HUDEP-2 (cell line): ENCODE results near the gene CLINT1.

ENCODE experiments used
- DNase-seq, 76 experiments: peaks; one replicate each; lab custom pipeline; 2025; ENCODE audit not compliant: unreplicated experiment in 76 of 76; lab: John Stamatoyannopoulos, UW

CLINT1 gene

GRCh38 chr5:157766442-157766841 lies 92.5 kb downstream of the CLINT1 start:
- no peak for DNase-seq

GRCh38 chr5:157764531-157764930 lies 94.4 kb downstream of the CLINT1 start:
- DNase-seq, result no peak

- DNase-seq, result peak in 34 of 76 experiments; percentile 3 to 66 (median 32)
These were observed 97.0 kb downstream of the CLINT1 start for GRCh38 chr5:157761690-157762621.

GRCh38 chr5:157758706-157759105 lies 100.2 kb downstream of the CLINT1 start:
- DNase-seq, result no peak

GRCh38 chr5:157756122-157756521 lies 102.8 kb downstream of the CLINT1 start:
- DNase-seq, result no peak

GRCh38 chr5:157750320-157750719 lies 108.6 kb downstream of the CLINT1 start:
- DNase-seq, result no peak

- DNase-seq, result no peak
These were observed 109.5 kb downstream of the CLINT1 start for GRCh38 chr5:157749462-157749799.

GRCh38 chr5:157748760-157749461 lies 110.0 kb downstream of the CLINT1 start:
- no peak for DNase-seq

- DNase-seq, result no peak
These were observed 110.9 kb downstream of the CLINT1 start for GRCh38 chr5:157747766-157748700.

- no peak for DNase-seq
These were observed 111.7 kb downstream of the CLINT1 start for GRCh38 chr5:157747173-157747740.

GRCh38 chr5:157745041-157745456 lies 113.9 kb downstream of the CLINT1 start:
- peak in 9 of 76 experiments; percentile 19 to 59 (median 47) for DNase-seq

GRCh38 chr5:157744051-157745011 lies 114.6 kb downstream of the CLINT1 start:
- peak in 71 of 76 experiments; percentile 3 to 79 (median 52) for DNase-seq

GRCh38 chr5:157743163-157744050 lies 115.5 kb downstream of the CLINT1 start, which contains the start of gene LSM11:
TSS of gene LSM11 (plus strand) at chr5:157743712. CDS start at chr5:157743751, 39 bp downstream.
- peak in 74 of 76 experiments; percentile 4 to 92 (median 79) for DNase-seq

- DNase-seq, result no peak
These were observed 117.8 kb downstream of the CLINT1 start for GRCh38 chr5:157741131-157741530.

- DNase-seq, result peak in 22 of 76 experiments; percentile 2 to 39 (median 21)
These were observed 118.7 kb downstream of the CLINT1 start for GRCh38 chr5:157740229-157740610.

GRCh38 chr5:157739388-157740228 lies 119.3 kb downstream of the CLINT1 start:
- DNase-seq, result no peak

GRCh38 chr5:157735991-157736390 lies 123.0 kb downstream of the CLINT1 start:
- no peak for DNase-seq
